ENCODE data around the gene UAP1L1. TPM values are rescaled to one million over a fixed set of nuclear protein-coding genes. Genes with fewer than 3 reads are reported as not detected.

The UAP1L1 gene
- total RNA-seq, 2 experiments from 2014 or later, result 49.8 to 50.1 TPM

GRCh38 chr9:137064027-137064879, 13.1 kb upstream of the UAP1L1 start:
- Mint-ChIP-seq H3K4me1 (ENCODE audit: low read depth) (peaks cover 7% of the 10 kb centered on the region), H3K9me3 (no peaks in the 10 kb centered on the region), H3K4me3 (no peak overlapping the region), H3K36me3 (ENCODE audit: low read depth) (peaks cover 3% of the 10 kb centered on the region), H3K27me3 (peaks cover 1% of the 10 kb centered on the region), H3K27ac (no peak overlapping the region)
- TF ChIP-seq CTCF (IDR thresholded peaks at IDR 0.05), result peak; percentile 98
- intact Hi-C loops (cut with micrococcal nuclease), result no loop called here
- CTCF ChIA-PET, result interaction anchor here (0.7 to 11.3 kb wide), 23 partner anchors 8 to 292 kb away, joined by 3 to 164 read pairs (median 3); partner anchors contain the start of genes ABCA2, FUT7, MAN1B1 and NPDC1
- ATAC-seq (peak; percentile 35), DNase-seq (peak; percentile 68)
- POLR2A ChIA-PET, result interaction anchor here (0.8 to 1.2 kb wide), 2 partner anchors 22 to 126 kb away, joined by 3 to 4 read pairs; no protein-coding TSS in a partner anchor

GRCh38 chr9:137064880-137065164, 12.5 kb upstream of the UAP1L1 start:
- H3K9me3 Mint-ChIP-seq, result no peaks in the 10 kb centered on the region
- no peak for DNase-seq
- no peak overlapping the region for H3K27ac Mint-ChIP-seq
- H3K27me3 Mint-ChIP-seq, result peaks cover 1% of the 10 kb centered on the region
- peaks cover 3% of the 10 kb centered on the region for H3K36me3 Mint-ChIP-seq (ENCODE audit: low read depth)
- no peak for ATAC-seq
- no peak overlapping the region for H3K4me3 Mint-ChIP-seq
- TF ChIP-seq CTCF (IDR thresholded peaks at IDR 0.05), result no peak
- ChIA-PET POLR2A (interaction anchor here (0.8 kb wide), 1 partner anchor 126 kb away, joined by 3 read pairs; no protein-coding TSS in a partner anchor), CTCF (interaction anchor here (1.0 to 11.3 kb wide), 8 partner anchors 9 to 293 kb away, joined by 3 to 164 read pairs (median 14); partner anchors contain the start of genes ABCA2, FUT7 and NPDC1)
- peaks cover 7% of the 10 kb centered on the region for H3K4me1 Mint-ChIP-seq (ENCODE audit: low read depth)
- intact Hi-C loops (cut with micrococcal nuclease), result no loop called here

- Mint-ChIP-seq H3K36me3 (ENCODE audit: low read depth) (peaks cover 3% of the 10 kb centered on the region), H3K4me3 (no peak overlapping the region), H3K27ac (no peak overlapping the region), H3K27me3 (peaks cover 1% of the 10 kb centered on the region), H3K4me1 (ENCODE audit: low read depth) (peaks cover 7% of the 10 kb centered on the region), H3K9me3 (no peaks in the 10 kb centered on the region)
- TF ChIP-seq CTCF (IDR thresholded peaks at IDR 0.05), result no peak
- no peak for ATAC-seq
- CTCF ChIA-PET, result interaction anchor here (0.7 to 11.3 kb wide), 8 partner anchors 10 to 171 kb away, joined by 3 to 164 read pairs (median 16); partner anchors contain the start of genes ABCA2, ENTPD2, FUT7 and NPDC1
- DNase-seq, result no peak
- POLR2A ChIA-PET, result interaction anchor here (0.7 to 1.1 kb wide), 2 partner anchors 13 to 21 kb away, joined by 3 to 5 read pairs; partner anchors contain the start of gene MAN1B1
- intact Hi-C loops (cut with micrococcal nuclease), result no loop called here
Measured at GRCh38 chr9:137065336-137065967, 11.9 kb upstream of the UAP1L1 start.

GRCh38 chr9:137066096-137066861, 11.0 kb upstream of the UAP1L1 start:
- Mint-ChIP-seq H3K4me1 (ENCODE audit: low read depth) (peaks cover 7% of the 10 kb centered on the region), H3K9me3 (no peaks in the 10 kb centered on the region), H3K4me3 (no peak overlapping the region), H3K27me3 (peaks cover 1% of the 10 kb centered on the region), H3K36me3 (ENCODE audit: low read depth) (peaks cover 3% of the 10 kb centered on the region), H3K27ac (no peak overlapping the region)
- intact Hi-C loops (cut with micrococcal nuclease), result no loop called here
- POLR2A ChIA-PET, result interaction anchor here (0.7 to 1.1 kb wide), 2 partner anchors 14 to 21 kb away, joined by 3 to 5 read pairs; partner anchors contain the start of gene MAN1B1
- CTCF ChIA-PET, result interaction anchor here (0.9 to 11.3 kb wide), 12 partner anchors 7 to 279 kb away, joined by 3 to 164 read pairs (median 16); partner anchors contain the start of genes ABCA2, ENTPD2, FUT7 and NPDC1
- DNase-seq, result no peak
- no peak for ATAC-seq
- no peak for TF ChIP-seq CTCF (IDR thresholded peaks at IDR 0.05)

All from activated CD8-positive, alpha-beta T cell treated with anti-CD3 and anti-CD28 coated beads for 36 hours (primary cell).